SU-DHL-6 (cell line): Measurements from ENCODE around the gene LDB3.

ENCODE experiments used
- EZH2phosphoT487 ChIP-seq: fragments of 200-600 bp; sonication (generic), shearing (Covaris generic); conservative IDR thresholded peaks from 2 replicates; pipeline ENCODE4 v1.6.1; 2018; ENCODE audit warnings: mild to moderate bottlenecking, antibody characterized with exemption, low read length, moderate library complexity, mixed read lengths
- TF ChIP-seq, protein P1 (sequence below): fragments of 200-600 bp; sonication (generic); IDR thresholded peaks from one replicate; pipeline ENCODE4 v1.5.1; 2017; ENCODE audit warnings: antibody characterized with exemption, mild to moderate bottlenecking, low read length, moderate library complexity; ENCODE audit not compliant: insufficient read depth, poor library complexity, severe bottlenecking

DNA sequence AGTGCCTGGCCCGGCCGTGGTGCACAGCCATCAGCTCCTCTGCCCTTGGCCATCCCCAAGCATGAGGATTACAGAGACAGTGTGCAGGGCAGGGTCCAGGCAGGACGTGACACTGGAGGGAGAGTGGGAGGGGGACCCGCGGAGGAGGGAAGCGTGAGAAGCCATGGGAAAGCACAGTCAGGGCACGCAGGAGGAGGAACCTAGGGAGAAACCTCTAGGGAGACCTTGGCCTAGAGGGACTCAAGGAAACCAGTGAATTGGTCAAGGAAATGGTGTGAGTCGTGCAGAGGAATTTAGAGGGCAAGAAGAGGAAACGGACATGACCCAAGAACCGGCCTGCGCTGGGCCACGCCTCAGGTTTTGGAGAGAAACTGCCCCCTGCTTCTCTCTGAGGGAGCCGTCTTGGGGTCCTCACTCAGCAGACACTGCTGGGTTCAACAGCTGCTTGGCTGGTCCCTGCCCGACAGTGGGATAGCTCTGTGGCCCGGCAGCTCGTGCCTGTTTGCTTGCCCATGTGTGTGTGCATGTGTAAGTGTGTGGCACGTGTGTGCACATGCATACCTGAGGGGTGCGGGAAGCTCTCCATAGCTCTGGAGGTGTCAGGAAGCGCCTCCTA, 10.8 kb upstream of the LDB3 start:
- TF ChIP-seq, protein P1, sequence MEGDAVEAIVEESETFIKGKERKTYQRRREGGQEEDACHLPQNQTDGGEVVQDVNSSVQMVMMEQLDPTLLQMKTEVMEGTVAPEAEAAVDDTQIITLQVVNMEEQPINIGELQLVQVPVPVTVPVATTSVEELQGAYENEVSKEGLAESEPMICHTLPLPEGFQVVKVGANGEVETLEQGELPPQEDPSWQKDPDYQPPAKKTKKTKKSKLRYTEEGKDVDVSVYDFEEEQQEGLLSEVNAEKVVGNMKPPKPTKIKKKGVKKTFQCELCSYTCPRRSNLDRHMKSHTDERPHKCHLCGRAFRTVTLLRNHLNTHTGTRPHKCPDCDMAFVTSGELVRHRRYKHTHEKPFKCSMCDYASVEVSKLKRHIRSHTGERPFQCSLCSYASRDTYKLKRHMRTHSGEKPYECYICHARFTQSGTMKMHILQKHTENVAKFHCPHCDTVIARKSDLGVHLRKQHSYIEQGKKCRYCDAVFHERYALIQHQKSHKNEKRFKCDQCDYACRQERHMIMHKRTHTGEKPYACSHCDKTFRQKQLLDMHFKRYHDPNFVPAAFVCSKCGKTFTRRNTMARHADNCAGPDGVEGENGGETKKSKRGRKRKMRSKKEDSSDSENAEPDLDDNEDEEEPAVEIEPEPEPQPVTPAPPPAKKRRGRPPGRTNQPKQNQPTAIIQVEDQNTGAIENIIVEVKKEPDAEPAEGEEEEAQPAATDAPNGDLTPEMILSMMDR = no peak
- TF ChIP-seq EZH2phosphoT487 = no peak
